Neural cell (in vitro differentiated cells): ENCODE measurements around the gene MAPT. TPM values are rescaled to one million over a fixed set of nuclear protein-coding genes. Genes with fewer than 3 reads are reported as not detected.

ENCODE experiments used
- H2AFZ ChIP-seq: fragments of 200-600, 300-800 bp; sonication (generic), shearing (Covaris generic); 2 replicates; pipeline ENCODE4 v1.6.0; 2014; ENCODE audit warnings: low read depth, mild to moderate bottlenecking, antibody characterized with exemption, low read length, moderate library complexity
- H3F3A ChIP-seq: fragments of 200-600 bp; shearing (Covaris generic); 2 replicates; pipeline ENCODE4 v1.6.1; 2016; ENCODE audit warnings: mild to moderate bottlenecking, moderate library complexity, mixed read lengths, antibody characterized with exemption, low read length; ENCODE audit not compliant: insufficient read depth, poor library complexity, severe bottlenecking
- H3K27ac ChIP-seq: fragments of 200-600, 300-800 bp; sonication (generic), shearing (Covaris generic); 2 replicates; pipeline ENCODE4 v1.5.1; 2014; ENCODE audit warnings: mild to moderate bottlenecking, low read length, moderate library complexity
- H3K27me3 ChIP-seq: fragments of 300-800, 200-600 bp; sonication (generic), shearing (Covaris generic); 2 replicates; pipeline ENCODE4 v1.6.0; 2014; ENCODE audit warnings: mild to moderate bottlenecking, low read depth, low read length, moderate library complexity; ENCODE audit not compliant: insufficient read depth
- H3K36me3 ChIP-seq: fragments of 300-800, 200-600 bp; sonication (generic), shearing (Covaris generic); 2 replicates; pipeline ENCODE4 v1.5.1; 2014; ENCODE audit warnings: mild to moderate bottlenecking, antibody characterized with exemption, low read length, moderate library complexity; ENCODE audit not compliant: insufficient read depth
- H3K4me2 ChIP-seq: fragments of 300-800, 200-600 bp; sonication (generic), shearing (Covaris generic); 2 replicates; pipeline ENCODE4 v1.6.0; 2014; ENCODE audit warnings: mild to moderate bottlenecking, low read length
- H3K4me3 ChIP-seq: fragments of 300-800, 200-600 bp; sonication (generic), shearing (Covaris generic); 2 replicates; pipeline ENCODE4 v1.5.1; 2014; ENCODE audit warnings: mild to moderate bottlenecking, low read length, moderate library complexity
- H3K79me2 ChIP-seq: fragments of 200-600 bp; shearing (Covaris generic); replicated peaks from 2 replicates; pipeline ENCODE4 v1.6.0; 2014; ENCODE audit warnings: mild to moderate bottlenecking, low read length, moderate library complexity; ENCODE audit not compliant: insufficient read depth
- H3K9ac ChIP-seq: fragments of 300-800, 200-600 bp; sonication (generic), shearing (Covaris generic); 2 replicates; pipeline ENCODE4 v1.6.1; 2016; ENCODE audit warnings: mild to moderate bottlenecking, low read length, mixed read lengths
- H3K9me2 ChIP-seq: fragments of 200-600 bp; shearing (Covaris generic); 2 replicates; pipeline ENCODE4 v1.6.1; 2016; ENCODE audit warnings: mild to moderate bottlenecking, low read length, mixed read lengths; ENCODE audit not compliant: insufficient read depth
- H3K9me3 ChIP-seq: fragments of 200-600, 300-800 bp; sonication (generic), shearing (Covaris generic); 2 replicates; pipeline ENCODE4 v1.6.1; 2016; ENCODE audit warnings: mild to moderate bottlenecking, mixed run types, low read length, moderate library complexity, mixed read lengths
- H4K20me1 ChIP-seq: fragments of 200-600 bp; shearing (Covaris generic); 2 replicates; pipeline ENCODE4 v1.6.1; 2016; ENCODE audit warnings: mild to moderate bottlenecking, mixed run types; ENCODE audit not compliant: insufficient read depth
- CTCF ChIP-seq: fragments of 450-650 bp; IDR thresholded peaks from 2 replicates; pipeline ENCODE4 v1.5.1; 2014; ENCODE audit warnings: antibody characterized with exemption, mild to moderate bottlenecking, moderate library complexity; ENCODE audit not compliant: poor library complexity, severe bottlenecking
- EP300 ChIP-seq: fragments of 450-650 bp; conservative IDR thresholded peaks from 2 replicates; pipeline ENCODE4 v1.6.1; 2014; ENCODE audit warnings: antibody characterized with exemption, mild to moderate bottlenecking, moderate library complexity; ENCODE audit not compliant: poor library complexity, severe bottlenecking
- EZH2 ChIP-seq: fragments of 200-600, 300-800 bp; shearing (Covaris generic), sonication (generic); IDR thresholded peaks from 2 replicates; pipeline ENCODE4 v1.6.1; 2014; ENCODE audit warnings: antibody characterized with exemption, low read length, borderline replicate concordance, mild to moderate bottlenecking; ENCODE audit not compliant: insufficient read depth, poor library complexity, severe bottlenecking
- MXI1 ChIP-seq: fragments of 450-650 bp; conservative IDR thresholded peaks from 2 replicates; pipeline ENCODE4 v1.6.1; 2014; ENCODE audit warnings: antibody characterized with exemption, mild to moderate bottlenecking; ENCODE audit not compliant: poor library complexity, severe bottlenecking
- POLR2AphosphoS5 ChIP-seq: IDR thresholded peaks from 2 replicates; pipeline ENCODE4 v1.6.1; 2012
- RAD21 ChIP-seq: fragments of 450-650 bp; conservative IDR thresholded peaks from 2 replicates; pipeline ENCODE4 v1.6.1; 2014; ENCODE audit warnings: antibody characterized with exemption, mild to moderate bottlenecking, moderate library complexity
- REST ChIP-seq: IDR thresholded peaks from 2 replicates; pipeline ENCODE4 v1.6.1; 2012; ENCODE audit warnings: borderline replicate concordance
- SMC3 ChIP-seq: fragments of 450-650 bp; conservative IDR thresholded peaks from 2 replicates; pipeline ENCODE4 v1.6.1; 2014; ENCODE audit warnings: antibody characterized with exemption, mild to moderate bottlenecking, moderate library complexity; ENCODE audit not compliant: poor library complexity
- TAF1 ChIP-seq: IDR thresholded peaks from 2 replicates; pipeline ENCODE4 v1.6.1; 2012; ENCODE audit warnings: low read depth
- polyA plus RNA-seq: library from polyadenylated mRNA; depleted of rRNA; stranded (reverse); fragments of >200 nt; gene quantifications from 2 replicates; pipeline ENCODE4 v1.2.3, GENCODE V29; 2014

The MAPT gene
- polyA plus RNA-seq, 1 donor from 2014 or later, result 94.5 TPM

GRCh38 chr17:45977976-45978626, 83.7 kb downstream of the MAPT start:
- TF ChIP-seq EZH2 (no peak), RAD21 (no peak), REST (no peak), MXI1 (no peak), SMC3 (no peak), TAF1 (no peak), CTCF (no peak), POLR2AphosphoS5 (no peak), EP300 (no peak)
- Histone ChIP-seq H3K9ac (no peak overlapping the region), H3K4me3 (no peak overlapping the region), H3K27me3 (no peaks in the 10 kb centered on the region), H3K36me3 (no peaks in the 10 kb centered on the region), H3K4me2 (no peak overlapping the region), H3K79me2 (no peaks in the 10 kb centered on the region), H3K9me3 (no peaks in the 10 kb centered on the region), H2AFZ (no peak overlapping the region), H4K20me1 (no peaks in the 10 kb centered on the region), H3K27ac (no peak overlapping the region), H3F3A (no peaks in the 10 kb centered on the region), H3K9me2 (no peaks in the 10 kb centered on the region)

- Histone ChIP-seq H3F3A (no peaks in the 10 kb centered on the region), H3K79me2 (no peaks in the 10 kb centered on the region), H3K4me3 (no peak overlapping the region), H3K27ac (no peak overlapping the region), H3K27me3 (no peaks in the 10 kb centered on the region), H3K9me2 (no peaks in the 10 kb centered on the region), H3K4me2 (no peak overlapping the region), H3K9ac (no peak overlapping the region), H2AFZ (no peak overlapping the region), H4K20me1 (no peaks in the 10 kb centered on the region), H3K36me3 (no peaks in the 10 kb centered on the region), H3K9me3 (no peaks in the 10 kb centered on the region)
- TF ChIP-seq EZH2, result no peak
- no peak for TF ChIP-seq SMC3
- no peak for TF ChIP-seq CTCF
- no peak for TF ChIP-seq POLR2AphosphoS5
- no peak for TF ChIP-seq RAD21
- TF ChIP-seq EP300, result no peak
- no peak for TF ChIP-seq REST
- no peak for TF ChIP-seq TAF1
- TF ChIP-seq MXI1, result no peak
Measured at GRCh38 chr17:45979137-45979536, 84.8 kb downstream of the MAPT start.
